Natural killer cell (primary cell): ENCODE results near the gene RBPMS2. TPM values are rescaled to one million over a fixed set of nuclear protein-coding genes. Genes with fewer than 3 reads are reported as not detected.

Source experiments
- ATAC-seq, 3 donors: fragments of 150-1000 bp in 2 of 3; fragments of 200-7000 bp in 1 of 3; cut with Tn5 transposase; 1 replicate in 1 of 3; 2 replicates in 2 of 3; pipeline ENCODE4 v1.10.0; 2021; ENCODE audit warnings: mild to moderate bottlenecking in 2 of 3, moderate library complexity in 2 of 3
- DNase-seq, 2 donors: peaks; one replicate each; pipeline versions ENCODE4 v3.0.0 to v3.0.0-alpha.2; 2013 to 2021; ENCODE audit warnings: mixed read lengths in 1 of 2
- H3K27ac ChIP-seq: one replicate; pipeline ENCODE4 v1.5.1; 2013; ENCODE audit warnings: mild to moderate bottlenecking, low read length
- H3K27me3 ChIP-seq: one replicate; pipeline ENCODE4 v1.6.1; 2013; ENCODE audit warnings: low read length; ENCODE audit not compliant: control insufficient read depth, insufficient read depth
- H3K36me3 ChIP-seq: one replicate; pipeline ENCODE4 v1.6.1; 2013; ENCODE audit warnings: low read length; ENCODE audit not compliant: control insufficient read depth, insufficient read depth
- H3K4me1 ChIP-seq: one replicate; pipeline ENCODE4 v1.6.1; 2013; ENCODE audit warnings: low read length; ENCODE audit not compliant: control insufficient read depth, insufficient read depth
- H3K4me3 ChIP-seq: one replicate; pipeline ENCODE4 v1.5.1; 2013; ENCODE audit warnings: low read length
- H3K9me3 ChIP-seq: one replicate; pipeline ENCODE4 v1.6.1; 2013; ENCODE audit warnings: low read length; ENCODE audit not compliant: control insufficient read depth, insufficient read depth
- H3K27ac Mint-ChIP-seq, 2 donors: one replicate each; pipeline ENCODE4 v1.8.0; 2022; ENCODE audit warnings: mild to moderate bottlenecking in 2 of 2, mixed read lengths in 2 of 2, moderate library complexity in 1 of 2
- H3K27me3 Mint-ChIP-seq, 2 donors: one replicate each; pipeline ENCODE4 v1.8.0; 2022; ENCODE audit warnings: low read depth in 2 of 2, mixed read lengths in 2 of 2
- H3K36me3 Mint-ChIP-seq: one replicate; pipeline ENCODE4 v1.8.0; 2022; ENCODE audit warnings: mixed read lengths
- H3K4me1 Mint-ChIP-seq, 2 donors: one replicate each; pipeline ENCODE4 v1.8.0; 2022; ENCODE audit warnings: mixed read lengths in 2 of 2
- H3K4me3 Mint-ChIP-seq: one replicate; pipeline ENCODE4 v1.8.0; 2022; ENCODE audit warnings: mild to moderate bottlenecking, moderate library complexity, mixed read lengths
- H3K9me3 Mint-ChIP-seq, 2 donors: one replicate each; pipeline ENCODE4 v1.8.0; 2022; ENCODE audit warnings: mixed read lengths in 2 of 2
- CTCF ChIP-seq: fragments of 200-600 bp; IDR thresholded peaks from one replicate; pipeline ENCODE4 v1.8.0; 2022; ENCODE audit warnings: antibody characterized with exemption
- whole genome bisulfite sequencing: methylation state at CpG from one replicate; pipeline ENCODE4 v1.1.7; 2013; ENCODE audit warnings: missing lambda C conversion rate; ENCODE audit not compliant: insufficient coverage; 5-methylcytosine and 5-hydroxymethylcytosine counted together
- intact Hi-C: fragments of 100-400 bp; cut with micrococcal nuclease; formaldehyde crosslinking; loops from one replicate; pipeline ENCODE4 v1.14.2; 2022
- total RNA-seq, 4 donors: library from RNA; stranded (reverse); fragments of 120-200 nt in 1 of 4; gene quantifications; one replicate each; pipeline versions ENCODE4 v1.2.3 to v1.2.4, GENCODE V29; 2013 to 2022

RBPMS2 gene
- total RNA-seq, 3 donors from 2014 or later (not counting 1 experiment from before 2014, with no cell fraction given), result 7.2 to 25.8 (median 14.7) TPM

GRCh38 chr15:64762546-64762945 is 12.8 kb downstream of the RBPMS2 start:
- H3K9me3 ChIP-seq, result no peaks in the 10 kb centered on the region
- intact Hi-C loops, result loop anchor here (10.0 kb wide), 1 partner anchor 52 kb away; no protein-coding TSS in a partner anchor
- DNase-seq (peak in 1 of 2 donors; percentile 19), ATAC-seq (peak in 2 of 3 donors; percentile 79 to 82)
- H3K27ac Mint-ChIP-seq, result peak overlapping the region; percentile 72 to 86
- no peak for TF ChIP-seq CTCF
- no peaks in the 10 kb centered on the region for H3K36me3 Mint-ChIP-seq
- no peaks in the 10 kb centered on the region for H3K9me3 Mint-ChIP-seq
- H3K4me3 Mint-ChIP-seq, result no peak overlapping the region
- no peaks in the 10 kb centered on the region for H3K4me1 ChIP-seq
- peaks cover 9 to 28% of the 10 kb centered on the region in 2 donors for H3K4me1 Mint-ChIP-seq
- no peak overlapping the region for H3K4me3 ChIP-seq
- no peaks in the 10 kb centered on the region for H3K36me3 ChIP-seq
- H3K27ac ChIP-seq, result no peak overlapping the region
- H3K27me3 Mint-ChIP-seq, result no peaks in the 10 kb centered on the region
- WGBS, result 81% methylated on average over 8 of the region's 8 CpGs
- H3K27me3 ChIP-seq, result no peaks in the 10 kb centered on the region

DNA sequence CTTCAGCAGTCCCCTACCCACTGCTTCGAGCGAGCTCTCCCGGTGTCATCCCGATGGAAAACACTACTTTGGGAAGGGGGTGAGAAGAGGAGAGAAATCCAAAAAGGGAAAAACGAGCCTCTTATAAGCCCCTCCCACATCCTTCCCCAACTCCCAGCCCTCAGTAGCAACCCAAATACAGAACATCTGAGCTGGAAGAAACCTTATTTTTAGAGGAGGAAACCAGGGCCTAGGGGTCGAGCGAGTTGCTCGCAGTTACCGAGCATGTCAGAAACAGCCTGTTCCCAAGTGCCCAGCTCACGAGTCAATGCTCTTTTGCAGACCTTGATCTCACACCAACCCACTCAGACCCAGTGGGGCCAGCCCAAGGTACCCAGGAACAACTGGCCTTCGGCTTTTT is 14.2 kb downstream of the RBPMS2 start:
- Histone ChIP-seq H3K4me1 (no peaks in the 10 kb centered on the region), H3K27ac (no peak overlapping the region), H3K4me3 (no peak overlapping the region), H3K36me3 (no peaks in the 10 kb centered on the region), H3K9me3 (no peaks in the 10 kb centered on the region), H3K27me3 (no peaks in the 10 kb centered on the region)
- WGBS, result 63% methylated on average over 7 of the region's 11 CpGs
- Mint-ChIP-seq H3K9me3 (no peaks in the 10 kb centered on the region), H3K4me1 (peaks cover 9 to 33% of the 10 kb centered on the region in 2 donors), H3K27me3 (no peaks in the 10 kb centered on the region), H3K27ac (no peak overlapping the region), H3K4me3 (no peak overlapping the region), H3K36me3 (no peaks in the 10 kb centered on the region)
- DNase-seq, result no peak
- no peak for ATAC-seq
- no peak for TF ChIP-seq CTCF
- intact Hi-C loops, result loop anchor here (10.0 kb wide), 1 partner anchor 54 kb away; no protein-coding TSS in a partner anchor

DNA sequence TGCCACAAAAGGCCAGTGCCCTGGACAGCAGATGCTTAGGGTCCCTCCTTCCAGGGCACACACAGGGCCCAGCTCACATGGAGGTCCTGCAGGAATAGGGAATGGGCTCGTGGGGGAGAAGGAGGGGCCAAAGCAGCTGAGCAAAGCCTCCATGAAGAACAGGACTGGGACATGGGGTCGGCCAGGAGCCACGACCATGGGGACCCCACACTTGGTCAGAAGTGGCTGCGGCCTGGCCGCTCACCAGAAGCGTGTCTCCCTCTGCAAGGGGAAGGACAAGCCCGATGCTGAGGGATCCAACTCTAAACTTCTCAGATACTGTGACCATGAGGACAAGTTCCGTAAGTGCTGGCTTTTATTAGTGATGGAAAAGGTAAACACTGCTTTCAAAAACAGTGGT is 15.3 kb downstream of the RBPMS2 start:
- DNase-seq, result no peak
- no peaks in the 10 kb centered on the region for H3K27me3 Mint-ChIP-seq
- H3K27ac Mint-ChIP-seq, result no peak overlapping the region
- Histone ChIP-seq H3K27ac (no peak overlapping the region), H3K4me3 (no peak overlapping the region), H3K4me1 (no peaks in the 10 kb centered on the region), H3K9me3 (no peaks in the 10 kb centered on the region), H3K27me3 (no peaks in the 10 kb centered on the region), H3K36me3 (no peaks in the 10 kb centered on the region)
- WGBS, result 91% methylated on average over 8 of the region's 8 CpGs
- intact Hi-C loops, result loop anchor here (10.0 kb wide), 1 partner anchor 55 kb away; no protein-coding TSS in a partner anchor
- H3K36me3 Mint-ChIP-seq, result no peaks in the 10 kb centered on the region
- H3K4me3 Mint-ChIP-seq, result no peak overlapping the region
- TF ChIP-seq CTCF, result no peak
- no peaks in the 10 kb centered on the region for H3K9me3 Mint-ChIP-seq
- ATAC-seq, result no peak
- peaks cover 9 to 37% of the 10 kb centered on the region in 2 donors for H3K4me1 Mint-ChIP-seq

GRCh38 chr15:64755427-64755940 is 19.9 kb downstream of the RBPMS2 start:
- Histone ChIP-seq H3K27ac (no peak overlapping the region), H3K4me1 (no peaks in the 10 kb centered on the region), H3K9me3 (no peaks in the 10 kb centered on the region), H3K4me3 (no peak overlapping the region), H3K27me3 (no peaks in the 10 kb centered on the region), H3K36me3 (no peaks in the 10 kb centered on the region)
- no peaks in the 10 kb centered on the region for H3K36me3 Mint-ChIP-seq
- ATAC-seq (no peak), DNase-seq (no peak)
- no peak overlapping the region for H3K4me3 Mint-ChIP-seq
- peak overlapping the region in 1 of 2 donors; percentile 72 for H3K27ac Mint-ChIP-seq
- no peaks in the 10 kb centered on the region for H3K27me3 Mint-ChIP-seq
- H3K9me3 Mint-ChIP-seq, result no peaks in the 10 kb centered on the region
- no peak for TF ChIP-seq CTCF
- intact Hi-C loops, result no loop called here
- WGBS, result 82% methylated on average over 9 of the region's 10 CpGs
- peaks cover 1 to 23% of the 10 kb centered on the region in 2 donors for H3K4me1 Mint-ChIP-seq
